Natural killer cell (primary cell): ENCODE results near the gene GAGE12J. TPM values are rescaled to one million over a fixed set of nuclear protein-coding genes. Genes with fewer than 3 reads are reported as not detected.
A peak's percentile ranks its signal among the peaks of the same experiment; 100 is the strongest.
"Not testable (repeated sequence)": the region's sequence is repeated elsewhere in the genome, so short reads cannot be mapped to it uniquely, and the experiment has no call there.

ENCODE experiments used
- ATAC-seq, 3 donors: fragments of 150-1000 bp in 2 of 3; fragments of 200-7000 bp in 1 of 3; cut with Tn5 transposase; 1 replicate in 1 of 3; 2 replicates in 2 of 3; pipeline ENCODE4 v1.10.0; 2021; ENCODE audit warnings: mild to moderate bottlenecking in 2 of 3, moderate library complexity in 2 of 3
- DNase-seq, 2 donors: peaks; one replicate each; pipeline versions ENCODE4 v3.0.0 to v3.0.0-alpha.2; 2013 to 2021; ENCODE audit warnings: mixed read lengths in 1 of 2
- H3K27ac ChIP-seq: one replicate; pipeline ENCODE4 v1.5.1; 2013; ENCODE audit warnings: mild to moderate bottlenecking, low read length
- H3K27me3 ChIP-seq: one replicate; pipeline ENCODE4 v1.6.1; 2013; ENCODE audit warnings: low read length; ENCODE audit not compliant: control insufficient read depth, insufficient read depth
- H3K36me3 ChIP-seq: one replicate; pipeline ENCODE4 v1.6.1; 2013; ENCODE audit warnings: low read length; ENCODE audit not compliant: control insufficient read depth, insufficient read depth
- H3K4me1 ChIP-seq: one replicate; pipeline ENCODE4 v1.6.1; 2013; ENCODE audit warnings: low read length; ENCODE audit not compliant: control insufficient read depth, insufficient read depth
- H3K4me3 ChIP-seq: one replicate; pipeline ENCODE4 v1.5.1; 2013; ENCODE audit warnings: low read length
- H3K9me3 ChIP-seq: one replicate; pipeline ENCODE4 v1.6.1; 2013; ENCODE audit warnings: low read length; ENCODE audit not compliant: control insufficient read depth, insufficient read depth
- H3K27ac Mint-ChIP-seq, 2 donors: one replicate each; pipeline ENCODE4 v1.8.0; 2022; ENCODE audit warnings: mild to moderate bottlenecking in 2 of 2, mixed read lengths in 2 of 2, moderate library complexity in 1 of 2
- H3K27me3 Mint-ChIP-seq, 2 donors: one replicate each; pipeline ENCODE4 v1.8.0; 2022; ENCODE audit warnings: low read depth in 2 of 2, mixed read lengths in 2 of 2
- H3K36me3 Mint-ChIP-seq: one replicate; pipeline ENCODE4 v1.8.0; 2022; ENCODE audit warnings: mixed read lengths
- H3K4me1 Mint-ChIP-seq, 2 donors: one replicate each; pipeline ENCODE4 v1.8.0; 2022; ENCODE audit warnings: mixed read lengths in 2 of 2
- H3K4me3 Mint-ChIP-seq: one replicate; pipeline ENCODE4 v1.8.0; 2022; ENCODE audit warnings: mild to moderate bottlenecking, moderate library complexity, mixed read lengths
- H3K9me3 Mint-ChIP-seq, 2 donors: one replicate each; pipeline ENCODE4 v1.8.0; 2022; ENCODE audit warnings: mixed read lengths in 2 of 2
- CTCF ChIP-seq: fragments of 200-600 bp; IDR thresholded peaks from one replicate; pipeline ENCODE4 v1.8.0; 2022; ENCODE audit warnings: antibody characterized with exemption
- WGBS: methylation state at CpG from one replicate; pipeline ENCODE4 v1.1.7; 2013; ENCODE audit warnings: missing lambda C conversion rate; ENCODE audit not compliant: insufficient coverage; 5-methylcytosine and 5-hydroxymethylcytosine counted together
- intact Hi-C: fragments of 100-400 bp; cut with micrococcal nuclease; formaldehyde crosslinking; loops from one replicate; pipeline ENCODE4 v1.14.2; 2022
- total RNA-seq, 4 donors: library from RNA; stranded (reverse); fragments of 120-200 nt in 1 of 4; gene quantifications; one replicate each; pipeline versions ENCODE4 v1.2.3 to v1.2.4, GENCODE V29; 2013 to 2022

Gene GAGE12J
- total RNA-seq, 3 donors from 2014 or later (not counting 1 experiment from before 2014, with no cell fraction given), result not detected

GRCh38 chrX:49292400-49293362, 29.2 kb upstream of the GAGE12J start:
- ATAC-seq (no peak), DNase-seq (no peak)
- WGBS, result 85% methylated on average over 11 of the region's 17 CpGs
- Mint-ChIP-seq H3K36me3 (no peaks in the 10 kb centered on the region), H3K9me3 (no peaks in the 10 kb centered on the region), H3K27me3 (peaks cover 6 to 25% of the 10 kb centered on the region in 2 donors), H3K27ac (no peak overlapping the region), H3K4me1 (peaks cover 16% of the 10 kb centered on the region in 2 donors), H3K4me3 (no peak overlapping the region)
- intact Hi-C loops, result no loop called here
- Histone ChIP-seq H3K36me3 (no peaks in the 10 kb centered on the region), H3K4me3 (no peak overlapping the region), H3K4me1 (peaks cover 10% of the 10 kb centered on the region), H3K9me3 (no peaks in the 10 kb centered on the region), H3K27me3 (no peaks in the 10 kb centered on the region), H3K27ac (no peak overlapping the region)
- TF ChIP-seq CTCF, result no peak

- 100% methylated on average over 4 of the region's 5 CpGs for WGBS
- H3K9me3 Mint-ChIP-seq, H3K27ac Mint-ChIP-seq: not testable (repeated sequence)
Observed at GRCh38 chrX:49299293-49299692, 22.5 kb upstream of the GAGE12J start.

GRCh38 chrX:49300703-49301102, 21.1 kb upstream of the GAGE12J start:
- H3K27ac ChIP-seq, result no peak overlapping the region
- H3K4me1 ChIP-seq, result no peaks in the 10 kb centered on the region
- H3K27me3 ChIP-seq, result no peaks in the 10 kb centered on the region
- H3K4me3 ChIP-seq, result no peak overlapping the region
- H3K36me3 Mint-ChIP-seq, result no peaks in the 10 kb centered on the region
- no peak overlapping the region for H3K27ac Mint-ChIP-seq
- peaks cover 2 to 42% of the 10 kb centered on the region in 2 donors for H3K27me3 Mint-ChIP-seq
- no peaks in the 10 kb centered on the region for H3K4me1 Mint-ChIP-seq
- intact Hi-C loops, result no loop called here
- ATAC-seq, result no peak
- H3K4me3 Mint-ChIP-seq, result no peak overlapping the region
- DNase-seq, result no peak
- no peaks in the 10 kb centered on the region for H3K36me3 ChIP-seq
- no peaks in the 10 kb centered on the region for H3K9me3 Mint-ChIP-seq
- H3K9me3 ChIP-seq, result no peaks in the 10 kb centered on the region
- no CpG with 5 or more reads among the region's 1 CpG for WGBS
- TF ChIP-seq CTCF, result no peak

More at GRCh38 chrX:49299293-49299692, 22.5 kb upstream of the GAGE12J start:
- ATAC-seq, DNase-seq, H3K4me1 Mint-ChIP-seq, H3K4me3 Mint-ChIP-seq, intact Hi-C loops, H3K27ac ChIP-seq, H3K36me3 Mint-ChIP-seq, H3K36me3 ChIP-seq, H3K4me3 ChIP-seq, H3K4me1 ChIP-seq, H3K9me3 ChIP-seq, H3K27me3 ChIP-seq: not testable (repeated sequence)
- H3K27me3 Mint-ChIP-seq, result peaks cover 2 to 46% of the 10 kb centered on the region in 2 donors

- Mint-ChIP-seq H3K36me3 (no peaks in the 10 kb centered on the region), H3K27me3 (peaks cover 2 to 51% of the 10 kb centered on the region in 2 donors)
- no peak for TF ChIP-seq CTCF
Observed at GRCh38 chrX:49303346-49303745, 18.5 kb upstream of the GAGE12J start, which contains the start of gene GAGE10. Gene GAGE10 (plus strand): TSS chrX:49303646. CDS start chrX:49304860, 1,214 bp downstream.

GRCh38 chrX:49307775-49308174, 14.1 kb upstream of the GAGE12J start:
- H3K36me3 ChIP-seq, H3K9me3 ChIP-seq, H3K27me3 ChIP-seq, H3K27ac ChIP-seq, H3K4me3 ChIP-seq, H3K36me3 Mint-ChIP-seq, ATAC-seq, intact Hi-C loops, DNase-seq, H3K9me3 Mint-ChIP-seq: not testable (repeated sequence)
- H3K27me3 Mint-ChIP-seq, result peaks cover 2 to 39% of the 10 kb centered on the region in 2 donors
- 92% methylated on average over 2 of the region's 2 CpGs for WGBS
- H3K4me1 ChIP-seq, result peaks cover 30% of the 10 kb centered on the region
- H3K4me3 Mint-ChIP-seq, result peak overlapping the region; percentile 92
- H3K27ac Mint-ChIP-seq, result peak overlapping the region in 1 of 2 donors; percentile 92
- H3K4me1 Mint-ChIP-seq, result peaks cover 23 to 24% of the 10 kb centered on the region in 2 donors

More at GRCh38 chrX:49303346-49303745, 18.5 kb upstream of the GAGE12J start, which contains the start of gene GAGE10:
- Mint-ChIP-seq H3K9me3 (no peaks in the 10 kb centered on the region), H3K4me3 (no peak within 1 kb of the TSS), H3K27ac (no peak within 1 kb of the TSS), H3K4me1 (peaks cover 2% of the 10 kb centered on the region in 2 donors)
- H3K4me1 ChIP-seq, result peaks cover 3% of the 10 kb centered on the region
- 86% methylated on average over 15 of the region's 15 CpGs for WGBS
- no peaks in the 10 kb centered on the region for H3K9me3 ChIP-seq
- intact Hi-C loops, result no loop called here
- no peak for ATAC-seq
- H3K36me3 ChIP-seq, result no peaks in the 10 kb centered on the region
- no peak within 1 kb of the TSS for H3K4me3 ChIP-seq
- DNase-seq, result no peak
- no peaks in the 10 kb centered on the region for H3K27me3 ChIP-seq
- no peak within 1 kb of the TSS for H3K27ac ChIP-seq
